ENCODE measurements around the gene LDAF1.
"Not testable (repeated sequence)": the region's sequence is repeated elsewhere in the genome, so short reads cannot be mapped to it uniquely, and the experiment has no call there.

Gene LDAF1

GRCh38 chr16:21184834-21185233 is 26.4 kb downstream of the LDAF1 start:
- no peak for FAIRE-seq
- no peak for DNase-seq (ENCODE audit: insufficient read length)
- TF ChIP-seq POLR2AphosphoS5 (IDR thresholded peaks at IDR 0.05; ENCODE audit: low read depth, low read length), result no peak

DNA sequence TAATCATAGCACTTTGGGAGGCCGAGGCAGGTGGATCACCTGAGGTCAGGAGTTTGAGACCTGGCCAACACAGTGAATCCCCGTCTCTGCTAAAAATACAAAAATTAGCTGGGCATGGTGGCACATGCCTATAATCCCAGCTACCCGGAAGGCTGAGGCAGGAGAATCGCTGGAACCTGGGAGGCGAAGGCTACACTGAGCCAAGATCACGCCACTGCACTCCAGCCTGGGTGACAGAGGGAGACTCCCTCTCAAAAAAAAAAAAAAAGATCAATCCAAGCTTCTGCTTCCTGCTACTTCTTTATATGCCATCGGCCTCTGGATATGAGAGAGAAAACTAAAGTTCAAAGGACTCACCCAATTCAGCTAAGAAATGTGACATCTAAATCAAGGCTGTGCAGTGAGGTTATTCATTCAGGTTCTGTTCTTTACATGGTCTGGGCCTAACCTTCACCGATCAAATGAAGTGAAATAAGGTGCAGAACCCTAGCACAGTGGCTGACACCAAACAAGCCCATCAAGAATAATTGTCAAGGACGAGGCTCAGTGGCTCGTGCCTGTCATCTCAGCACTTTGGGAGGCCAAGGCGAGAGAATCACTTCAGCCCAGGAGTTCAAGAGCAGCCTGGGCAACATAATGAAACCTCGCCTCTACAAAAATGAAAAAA is 27.3 kb downstream of the LDAF1 start:
- TF ChIP-seq POLR2AphosphoS5 (IDR thresholded peaks at IDR 0.05; ENCODE audit: low read depth, low read length) (no peak), TAF1 (IDR thresholded peaks at IDR 0.05; ENCODE audit: borderline replicate concordance, low read depth, low read length) (no peak), POLR2A (IDR thresholded peaks at IDR 0.05; ENCODE audit: low read depth, low read length) (no peak)
- DNase-seq (ENCODE audit: insufficient read length) (no peak), FAIRE-seq (no peak)

GRCh38 chr16:21186326-21186691 is 27.8 kb downstream of the LDAF1 start:
- FAIRE-seq, result no peak
- TF ChIP-seq POLR2AphosphoS5 (IDR thresholded peaks at IDR 0.05; ENCODE audit: low read depth, low read length) (no peak), TAF1 (IDR thresholded peaks at IDR 0.05; ENCODE audit: borderline replicate concordance, low read depth, low read length) (no peak), POLR2A (IDR thresholded peaks at IDR 0.05; ENCODE audit: low read depth, low read length) (no peak)
- no peak for DNase-seq (ENCODE audit: insufficient read length)

GRCh38 chr16:21189311-21189710 is 30.8 kb downstream of the LDAF1 start:
- TF ChIP-seq POLR2AphosphoS5 (IDR thresholded peaks at IDR 0.05; ENCODE audit: low read depth, low read length) (no peak), TAF1 (IDR thresholded peaks at IDR 0.05; ENCODE audit: borderline replicate concordance, low read depth, low read length) (no peak), POLR2A (IDR thresholded peaks at IDR 0.05; ENCODE audit: low read depth, low read length) (no peak)
- DNase-seq (ENCODE audit: insufficient read length) (no peak), FAIRE-seq (no peak)

- no peak for FAIRE-seq
- no peak for TF ChIP-seq POLR2AphosphoS5 (IDR thresholded peaks at IDR 0.05; ENCODE audit: low read depth, low read length)
- no peak for TF ChIP-seq POLR2A (IDR thresholded peaks at IDR 0.05; ENCODE audit: low read depth, low read length)
- no peak for TF ChIP-seq TAF1 (IDR thresholded peaks at IDR 0.05; ENCODE audit: borderline replicate concordance, low read depth, low read length)
- DNase-seq (ENCODE audit: insufficient read length), result no peak
Measured at GRCh38 chr16:21190013-21190412, 31.5 kb downstream of the LDAF1 start.

- DNase-seq (ENCODE audit: insufficient read length) (no peak), FAIRE-seq (no peak)
Measured at GRCh38 chr16:21190599-21190998, 32.1 kb downstream of the LDAF1 start.

DNA sequence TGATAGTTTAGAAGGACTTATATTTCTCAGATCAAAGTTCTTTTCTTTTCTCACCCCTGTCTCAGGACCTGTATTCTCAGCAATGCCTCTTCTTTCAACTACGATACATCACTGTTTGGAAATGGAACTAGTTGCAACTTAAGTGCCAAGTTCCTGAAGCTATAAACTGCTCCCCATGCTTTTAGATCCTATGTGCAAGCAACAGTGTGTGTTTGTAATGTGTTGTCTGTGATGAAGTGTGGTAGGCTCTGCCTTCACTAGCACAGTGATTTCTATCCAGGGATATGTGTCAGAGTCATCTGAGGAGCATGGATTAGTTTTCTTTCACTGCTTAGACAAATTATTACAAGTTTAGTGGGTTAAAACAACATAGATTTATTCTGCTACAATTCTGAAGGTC is 34.5 kb downstream of the LDAF1 start:
- no peak for DNase-seq (ENCODE audit: insufficient read length)
- FAIRE-seq, result no peak
- TF ChIP-seq POLR2AphosphoS5 (IDR thresholded peaks at IDR 0.05; ENCODE audit: low read depth, low read length), result no peak
- TF ChIP-seq TAF1 (IDR thresholded peaks at IDR 0.05; ENCODE audit: borderline replicate concordance, low read depth, low read length), result no peak
- TF ChIP-seq POLR2A (IDR thresholded peaks at IDR 0.05; ENCODE audit: low read depth, low read length), result no peak

More at GRCh38 chr16:21190599-21190998, 32.1 kb downstream of the LDAF1 start:
- TF ChIP-seq TAF1 (IDR thresholded peaks at IDR 0.05; ENCODE audit: borderline replicate concordance, low read depth, low read length), result no peak
- no peak for TF ChIP-seq POLR2AphosphoS5 (IDR thresholded peaks at IDR 0.05; ENCODE audit: low read depth, low read length)
- no peak for TF ChIP-seq POLR2A (IDR thresholded peaks at IDR 0.05; ENCODE audit: low read depth, low read length)

GRCh38 chr16:21194771-21195301 is 36.4 kb downstream of the LDAF1 start:
- no peak for DNase-seq (ENCODE audit: insufficient read length)
- no peak for FAIRE-seq
- TF ChIP-seq POLR2AphosphoS5 (IDR thresholded peaks at IDR 0.05; ENCODE audit: low read depth, low read length) (no peak), POLR2A (IDR thresholded peaks at IDR 0.05; ENCODE audit: low read depth, low read length) (no peak), TAF1 (IDR thresholded peaks at IDR 0.05; ENCODE audit: borderline replicate concordance, low read depth, low read length) (no peak)

DNA sequence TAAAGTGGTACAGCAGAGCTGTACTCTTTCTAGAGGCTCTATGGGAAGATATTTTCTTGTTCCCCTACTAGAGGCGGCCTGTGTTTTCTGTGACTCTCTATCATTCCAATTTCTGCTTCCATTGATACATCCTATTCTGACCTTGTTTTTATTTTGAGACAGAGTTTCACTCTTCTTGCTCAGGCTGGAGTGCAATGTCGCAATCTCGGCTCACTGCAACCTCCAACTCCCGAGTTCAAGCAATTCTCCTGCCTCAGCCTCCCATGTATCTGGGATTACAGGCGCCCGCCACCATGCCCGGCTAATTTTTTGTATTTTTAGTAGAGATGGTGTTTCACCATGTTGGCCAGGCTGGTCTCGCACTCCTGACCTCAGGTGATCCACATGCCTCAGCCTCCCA is 36.9 kb downstream of the LDAF1 start:
- not testable (repeated sequence) for FAIRE-seq

GRCh38 chr16:21197112-21197511 is 38.6 kb downstream of the LDAF1 start:
- DNase-seq (ENCODE audit: insufficient read length) (no peak), FAIRE-seq (no peak)
- no peak for TF ChIP-seq TAF1 (IDR thresholded peaks at IDR 0.05; ENCODE audit: borderline replicate concordance, low read depth, low read length)
- no peak for TF ChIP-seq POLR2A (IDR thresholded peaks at IDR 0.05; ENCODE audit: low read depth, low read length)
- no peak for TF ChIP-seq POLR2AphosphoS5 (IDR thresholded peaks at IDR 0.05; ENCODE audit: low read depth, low read length)

More for the DNA sequence above, 36.9 kb downstream of the LDAF1 start:
- not testable (repeated sequence) for DNase-seq (ENCODE audit: insufficient read length)

- TF ChIP-seq POLR2AphosphoS5 (IDR thresholded peaks at IDR 0.05; ENCODE audit: low read depth, low read length) (no peak), TAF1 (IDR thresholded peaks at IDR 0.05; ENCODE audit: borderline replicate concordance, low read depth, low read length) (no peak), POLR2A (IDR thresholded peaks at IDR 0.05; ENCODE audit: low read depth, low read length) (no peak)
- DNase-seq (ENCODE audit: insufficient read length), result no peak
- no peak for FAIRE-seq
Measured at GRCh38 chr16:21197621-21198020, 39.1 kb downstream of the LDAF1 start.

DNA sequence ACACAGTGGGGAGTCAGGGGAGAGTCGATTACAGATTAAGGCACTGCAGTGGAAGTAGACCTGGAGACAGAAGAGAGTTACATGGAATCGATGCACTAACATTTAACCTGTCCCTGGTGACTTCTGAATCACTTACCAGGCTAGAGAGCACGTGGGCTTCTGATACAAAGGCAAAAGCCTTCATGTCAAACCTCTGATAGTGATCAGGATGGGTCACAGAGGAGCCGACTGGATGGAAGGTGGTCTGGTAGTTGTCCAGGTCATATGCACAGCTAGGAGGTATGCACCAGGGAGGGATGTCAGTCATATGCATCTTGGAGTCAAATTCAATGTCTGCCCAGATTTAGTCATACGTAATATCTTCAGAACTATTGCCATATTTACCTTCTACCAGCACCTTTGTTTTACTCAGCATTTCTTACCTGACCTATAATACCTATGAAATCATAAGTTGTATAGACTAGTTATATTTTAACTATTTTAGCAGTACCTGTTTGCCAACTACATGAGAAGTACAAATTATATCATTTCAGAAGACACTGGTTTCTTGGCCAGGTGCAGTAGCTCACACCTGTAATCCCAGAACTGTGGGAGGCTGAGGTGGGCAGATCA is 41.2 kb downstream of the LDAF1 start:
- TF ChIP-seq POLR2A (IDR thresholded peaks at IDR 0.05; ENCODE audit: low read depth, low read length) (no peak), TAF1 (IDR thresholded peaks at IDR 0.05; ENCODE audit: borderline replicate concordance, low read depth, low read length) (no peak), POLR2AphosphoS5 (IDR thresholded peaks at IDR 0.05; ENCODE audit: low read depth, low read length) (no peak)
- DNase-seq (ENCODE audit: insufficient read length) (no peak), FAIRE-seq (no peak)
